Kidney (tissue), 14 donors: ENCODE results near the gene SUCLA2. TPM values are rescaled to one million over a fixed set of nuclear protein-coding genes. Genes with fewer than 3 reads are reported as not detected.
A peak's percentile ranks its signal among the peaks of the same experiment; 100 is the strongest.

ENCODE experiments used
- DNase-seq, 5 donors: peaks; one replicate each; pipeline ENCODE4 v3.0.0-alpha.2; 2013 to 2020
- FAIRE-seq: peaks from 2 replicates; lab custom pipeline; 2012; peaks lifted over from hg19 to GRCh38; lab: Jason Lieb, UNC
- H3K27ac ChIP-seq, 2 donors: one replicate each; pipeline ENCODE4 v1.7.0; 2013; ENCODE audit warnings: low read depth in 2 of 2, low read length in 2 of 2, inconsistent platforms in 1 of 2
- H3K27me3 ChIP-seq: one replicate; pipeline ENCODE4 v1.7.1; 2013; ENCODE audit warnings: low read length, inconsistent platforms; ENCODE audit not compliant: control insufficient read depth, insufficient read depth
- H3K36me3 ChIP-seq, 3 donors: one replicate each; pipeline versions ENCODE4 v1.7.0 to v1.7.1; 2013; ENCODE audit warnings: low read length in 3 of 3, control low read depth in 1 of 3, inconsistent platforms in 1 of 3; ENCODE audit not compliant: insufficient read depth in 3 of 3, control insufficient read depth in 2 of 3
- H3K4me1 ChIP-seq, 3 donors: one replicate each; pipeline versions ENCODE4 v1.7.0 to v1.7.1; 2013; ENCODE audit warnings: low read length in 3 of 3, inconsistent platforms in 1 of 3, low read depth in 1 of 3; ENCODE audit not compliant: control insufficient read depth in 2 of 3, insufficient read depth in 2 of 3
- H3K4me3 ChIP-seq, 3 donors: one replicate each; pipeline versions ENCODE4 v1.7.0 to v1.8.1; 2013; ENCODE audit warnings: low read length in 3 of 3, control low read depth in 1 of 3, inconsistent platforms in 1 of 3
- H3K9ac ChIP-seq, 3 donors: one replicate each; pipeline versions ENCODE4 v1.7.0 to v1.7.1; 2013; ENCODE audit warnings: low read length in 3 of 3, control low read depth in 1 of 3, inconsistent platforms in 1 of 3
- H3K9me3 ChIP-seq, 3 donors: one replicate each; pipeline versions ENCODE4 v1.7.0 to v1.7.1; 2013; ENCODE audit warnings: low read length in 3 of 3, control low read depth in 1 of 3, inconsistent platforms in 1 of 3; ENCODE audit not compliant: control insufficient read depth in 2 of 3, insufficient read depth in 1 of 3
- intact Hi-C: fragments of 100-400 bp; cut with DNase I; formaldehyde crosslinking; loops from one replicate; pipeline ENCODE4 v1.11.1; 2022
- polyA plus RNA-seq: library from polyadenylated mRNA; stranded (reverse); fragments of 350-450 nt; fragmentation: Illumina TruSeq; extraction: RNeasy Lipid Tissue Mini Kit (QIAGEN cat#74804); gene quantifications from one replicate; pipeline ENCODE4 v1.2.3, GENCODE V29; 2014; ENCODE audit warnings: low read depth, low replicate concordance; ENCODE audit not compliant: insufficient read depth
- total RNA-seq: library from RNA; stranded (reverse); fragmentation: NEBNext Ultra II Directional; extraction: Animal tissue kit (Norgen Biotek cat#: 25700); gene quantifications from one replicate; pipeline ENCODE4 v1.2.1, GENCODE V29; 2021
- TF ChIP-seq, protein P1 (sequence below): IDR thresholded peaks from 3 replicates; pipeline ENCODE4 v1.5.1; 2012; ENCODE audit warnings: mild to moderate bottlenecking, moderate library complexity, borderline replicate concordance; ENCODE audit not compliant: insufficient read depth; ENCODE audit errors: extremely low read depth
- donor health status: control.
- donor health status: control.
- donor health status: control.
- donor health status: control.
- donor health status: control.
- donor health status: DM: yes; HTN: yes; CAD: no.
- donor health status: Normal renal cell carcinoma (clear cell type).

Gene SUCLA2
- total and polyA plus RNA-seq, 2 donors from 2014 or later = 50.7 to 70.4 TPM

GRCh38 chr13:48014359-48014758 lies 13.3 kb upstream of the SUCLA2 start:
- DNase-seq = no peak
- Histone ChIP-seq H3K27ac (no peak overlapping the region), H3K4me3 (no peak overlapping the region), H3K27me3 (no peaks in the 10 kb centered on the region), H3K9ac (no peak overlapping the region), H3K9me3 (no peaks in the 10 kb centered on the region), H3K36me3 (no peaks in the 10 kb centered on the region), H3K4me1 (no peaks in the 10 kb centered on the region)
- intact Hi-C loops = no loop called here
- TF ChIP-seq, protein P1, sequence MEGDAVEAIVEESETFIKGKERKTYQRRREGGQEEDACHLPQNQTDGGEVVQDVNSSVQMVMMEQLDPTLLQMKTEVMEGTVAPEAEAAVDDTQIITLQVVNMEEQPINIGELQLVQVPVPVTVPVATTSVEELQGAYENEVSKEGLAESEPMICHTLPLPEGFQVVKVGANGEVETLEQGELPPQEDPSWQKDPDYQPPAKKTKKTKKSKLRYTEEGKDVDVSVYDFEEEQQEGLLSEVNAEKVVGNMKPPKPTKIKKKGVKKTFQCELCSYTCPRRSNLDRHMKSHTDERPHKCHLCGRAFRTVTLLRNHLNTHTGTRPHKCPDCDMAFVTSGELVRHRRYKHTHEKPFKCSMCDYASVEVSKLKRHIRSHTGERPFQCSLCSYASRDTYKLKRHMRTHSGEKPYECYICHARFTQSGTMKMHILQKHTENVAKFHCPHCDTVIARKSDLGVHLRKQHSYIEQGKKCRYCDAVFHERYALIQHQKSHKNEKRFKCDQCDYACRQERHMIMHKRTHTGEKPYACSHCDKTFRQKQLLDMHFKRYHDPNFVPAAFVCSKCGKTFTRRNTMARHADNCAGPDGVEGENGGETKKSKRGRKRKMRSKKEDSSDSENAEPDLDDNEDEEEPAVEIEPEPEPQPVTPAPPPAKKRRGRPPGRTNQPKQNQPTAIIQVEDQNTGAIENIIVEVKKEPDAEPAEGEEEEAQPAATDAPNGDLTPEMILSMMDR = no peak
- no peak for FAIRE-seq

DNA sequence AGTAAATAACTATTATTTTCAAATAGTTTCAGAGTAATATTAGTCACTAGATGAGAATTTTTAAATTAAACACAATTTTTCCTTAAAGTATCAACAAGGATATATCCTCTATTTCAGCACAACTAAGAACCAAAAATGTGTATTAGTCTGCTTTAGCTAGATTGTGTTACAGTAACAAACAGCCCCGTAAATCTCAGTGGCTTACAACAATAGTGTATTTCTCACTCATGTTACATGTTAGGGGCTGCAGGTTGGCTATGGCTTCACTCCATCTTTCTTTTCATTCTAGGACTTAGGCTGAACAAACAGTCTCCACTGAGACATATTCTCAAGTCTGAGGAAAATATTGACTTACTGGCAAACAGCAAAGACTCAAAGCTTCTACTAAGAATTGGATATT lies 11.6 kb upstream of the SUCLA2 start:
- no peak overlapping the region for H3K9ac ChIP-seq
- intact Hi-C loops = no loop called here
- DNase-seq = no peak
- FAIRE-seq = no peak
- no peak overlapping the region for H3K4me3 ChIP-seq
- no peaks in the 10 kb centered on the region for H3K36me3 ChIP-seq
- H3K4me1 ChIP-seq = no peaks in the 10 kb centered on the region
- no peak overlapping the region for H3K27ac ChIP-seq
- no peaks in the 10 kb centered on the region for H3K9me3 ChIP-seq
- H3K27me3 ChIP-seq = no peaks in the 10 kb centered on the region
- TF ChIP-seq, protein P1 = no peak

DNA sequence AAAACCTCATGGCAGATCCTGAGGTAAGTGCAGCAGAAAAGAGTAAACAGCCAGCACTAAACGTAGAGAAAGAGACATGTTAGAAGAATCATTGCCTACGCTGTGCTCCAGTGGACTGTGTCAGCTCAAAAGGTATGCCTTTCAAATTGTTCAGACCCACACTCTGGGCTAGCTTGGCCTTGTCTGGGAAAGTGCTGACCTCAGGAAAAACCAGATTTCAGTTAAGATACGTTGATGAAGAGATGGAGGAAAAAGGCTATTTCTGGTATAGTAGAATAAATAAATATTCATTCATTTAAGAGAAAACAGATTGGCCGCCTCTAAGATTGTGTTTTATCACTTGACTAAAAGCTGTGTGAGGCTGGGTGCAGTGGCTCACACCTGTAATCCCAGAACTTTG lies 9.6 kb upstream of the SUCLA2 start:
- FAIRE-seq = no peak
- Histone ChIP-seq H3K4me1 (no peaks in the 10 kb centered on the region), H3K27me3 (no peaks in the 10 kb centered on the region), H3K9ac (no peak overlapping the region), H3K36me3 (no peaks in the 10 kb centered on the region), H3K4me3 (no peak overlapping the region), H3K27ac (no peak overlapping the region), H3K9me3 (no peaks in the 10 kb centered on the region)
- TF ChIP-seq, protein P1 = no peak
- intact Hi-C loops = no loop called here
- peak in 1 of 5 donors; percentile 19 for DNase-seq

GRCh38 chr13:48009284-48009683 lies 8.2 kb upstream of the SUCLA2 start:
- H3K36me3 ChIP-seq = no peaks in the 10 kb centered on the region
- FAIRE-seq = no peak
- H3K27ac ChIP-seq = no peak overlapping the region
- no peaks in the 10 kb centered on the region for H3K9me3 ChIP-seq
- H3K27me3 ChIP-seq = no peaks in the 10 kb centered on the region
- no peak for DNase-seq
- no peak overlapping the region for H3K9ac ChIP-seq
- TF ChIP-seq, protein P1 = no peak
- intact Hi-C loops = no loop called here
- no peak overlapping the region for H3K4me3 ChIP-seq
- no peaks in the 10 kb centered on the region for H3K4me1 ChIP-seq
